Fibroblast of skin of left biceps (primary cell): ENCODE measurements around the gene TMEM247.

Experiments
- DNase-seq, 2 experiments: peaks; one replicate each; pipeline ENCODE4 v3.0.0-alpha.2; 2013; ENCODE audit warnings: low read depth in 2 of 2

The TMEM247 gene

DNA sequence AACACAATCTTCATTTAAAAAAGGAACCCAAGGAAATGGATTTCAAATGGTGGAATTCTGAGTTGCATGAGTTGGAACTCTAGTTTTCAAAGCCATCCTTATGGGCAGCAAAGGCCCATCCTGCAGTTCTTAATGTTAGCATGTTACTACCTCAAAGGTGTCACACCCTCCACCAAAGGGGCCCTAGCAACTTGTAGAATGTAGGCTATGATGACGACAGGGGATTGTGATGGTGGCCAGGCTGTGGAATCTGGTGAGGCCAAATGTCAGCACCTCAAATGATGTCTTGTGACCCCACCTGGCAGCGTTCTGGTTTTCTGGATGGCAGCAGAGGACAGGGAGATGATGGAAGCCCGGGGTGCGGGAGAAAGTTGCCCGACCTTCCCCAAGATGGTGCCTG is at the start of gene TMEM247:
Gene TMEM247 (plus strand): TSS at position 301 of the 400 bp plus-strand sequence.
- DNase-seq = no peak

DNA sequence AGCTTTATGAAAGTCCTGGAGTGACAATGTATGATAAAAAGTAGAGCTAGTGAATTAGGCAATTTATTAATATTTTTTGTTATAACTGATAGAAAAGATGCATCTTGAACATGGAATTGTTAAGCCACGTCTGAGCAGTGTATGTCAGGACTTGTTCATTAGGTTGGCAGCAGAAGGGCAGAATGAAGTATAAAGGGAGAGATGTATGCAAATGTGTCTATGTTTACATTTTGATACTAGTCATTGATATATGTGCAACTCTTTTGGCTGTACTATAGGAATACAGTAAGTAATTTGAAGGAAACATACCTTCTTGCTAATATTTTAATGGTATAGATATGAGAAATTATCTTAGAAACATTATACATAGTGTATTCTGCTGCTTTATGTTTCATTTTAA is 49.0 kb upstream of the TMEM247 start:
- DNase-seq = no peak

DNA sequence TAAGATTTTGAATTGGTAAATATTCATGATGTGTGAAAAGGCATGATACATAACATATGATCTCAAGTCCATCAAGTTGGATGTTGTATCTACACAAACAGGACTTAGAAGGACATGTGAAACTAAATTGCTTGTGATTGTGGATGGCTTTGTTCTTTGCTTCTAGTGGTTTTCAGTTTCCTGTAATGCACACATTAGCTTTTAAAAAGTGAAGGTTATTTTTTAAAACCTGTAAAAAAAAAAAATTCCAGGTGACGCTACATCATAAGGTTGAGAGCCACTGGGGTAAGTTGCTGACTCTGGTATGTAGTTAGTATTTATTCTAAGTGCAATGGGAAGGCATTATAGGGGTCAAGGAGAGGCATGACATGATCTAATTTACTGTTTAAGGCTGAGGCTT is 48.4 kb upstream of the TMEM247 start:
- DNase-seq = no peak

DNA sequence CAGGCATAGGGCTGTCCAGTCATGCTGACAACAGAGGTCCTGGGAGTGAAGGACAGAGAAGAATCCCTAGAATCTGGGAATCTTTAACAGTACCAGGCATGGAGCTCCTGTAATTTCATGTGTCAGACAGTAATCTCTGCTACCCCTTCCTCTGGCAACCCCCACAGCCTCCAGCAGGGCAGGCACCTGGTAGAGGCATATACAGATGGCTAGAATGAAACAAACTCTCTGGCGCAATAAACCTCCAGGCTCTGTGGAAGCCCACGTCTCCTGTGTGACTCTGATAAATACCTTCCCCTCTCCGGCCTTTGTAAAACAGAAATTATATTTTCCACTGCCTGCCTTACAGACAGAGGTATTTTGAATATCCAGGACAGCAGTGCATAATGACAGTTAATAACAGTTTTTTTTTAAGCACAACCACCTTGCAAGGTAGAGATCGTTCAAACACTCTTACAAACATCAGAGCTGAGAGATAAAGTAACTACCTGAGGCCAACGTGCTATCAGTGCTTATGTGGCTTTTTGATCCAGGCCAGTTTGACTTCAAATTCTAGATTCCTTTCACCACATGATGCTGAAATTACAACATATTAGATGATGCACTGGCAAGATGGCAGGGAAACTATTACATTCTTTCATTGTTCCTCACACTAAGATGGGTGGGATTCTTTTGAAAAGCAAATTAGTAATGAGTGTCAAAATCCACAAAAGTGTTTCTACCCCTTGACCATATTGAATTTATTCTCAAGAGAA is 47.7 kb upstream of the TMEM247 start:
- DNase-seq = no peak

DNA sequence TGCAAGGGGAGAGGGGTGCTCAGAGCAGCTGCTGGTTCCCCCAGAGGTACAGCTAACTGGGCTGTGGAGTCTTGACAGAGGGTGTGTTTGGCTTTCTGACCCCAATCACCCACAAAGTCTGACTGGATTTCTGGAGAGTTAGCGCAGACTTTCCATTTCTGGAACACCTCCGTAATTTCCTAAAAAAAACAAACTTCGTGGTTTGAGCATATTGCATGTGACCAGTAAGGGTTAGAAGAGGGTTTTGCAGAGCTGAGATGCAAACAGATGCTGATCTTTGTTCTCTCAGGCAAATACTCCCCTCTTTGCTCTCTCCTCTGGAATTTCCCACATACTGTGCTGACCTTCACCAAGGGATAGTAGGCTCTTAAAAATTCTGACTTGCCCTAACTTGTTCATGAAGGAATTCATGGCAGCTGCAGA is 44.5 kb upstream of the TMEM247 start:
- DNase-seq = no peak

DNA sequence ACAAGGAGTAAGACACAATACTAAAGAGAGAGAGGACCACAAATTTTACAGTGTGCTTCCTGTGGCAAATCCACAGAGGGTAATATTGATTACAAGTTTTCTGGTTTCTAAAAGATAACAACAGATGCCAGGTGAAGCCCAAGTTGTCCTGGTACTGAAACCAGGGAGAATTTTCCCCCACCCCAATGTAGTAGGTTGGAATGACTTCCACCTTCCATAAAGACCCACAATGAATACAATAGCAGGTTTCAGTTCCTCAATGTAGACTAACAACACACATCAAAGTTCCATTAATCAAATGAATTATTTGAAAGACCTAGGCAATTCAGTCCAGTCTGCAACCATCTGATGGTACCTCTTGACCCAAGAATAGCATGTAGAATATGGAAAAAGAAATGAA is 44.0 kb upstream of the TMEM247 start:
- DNase-seq = no peak

DNA sequence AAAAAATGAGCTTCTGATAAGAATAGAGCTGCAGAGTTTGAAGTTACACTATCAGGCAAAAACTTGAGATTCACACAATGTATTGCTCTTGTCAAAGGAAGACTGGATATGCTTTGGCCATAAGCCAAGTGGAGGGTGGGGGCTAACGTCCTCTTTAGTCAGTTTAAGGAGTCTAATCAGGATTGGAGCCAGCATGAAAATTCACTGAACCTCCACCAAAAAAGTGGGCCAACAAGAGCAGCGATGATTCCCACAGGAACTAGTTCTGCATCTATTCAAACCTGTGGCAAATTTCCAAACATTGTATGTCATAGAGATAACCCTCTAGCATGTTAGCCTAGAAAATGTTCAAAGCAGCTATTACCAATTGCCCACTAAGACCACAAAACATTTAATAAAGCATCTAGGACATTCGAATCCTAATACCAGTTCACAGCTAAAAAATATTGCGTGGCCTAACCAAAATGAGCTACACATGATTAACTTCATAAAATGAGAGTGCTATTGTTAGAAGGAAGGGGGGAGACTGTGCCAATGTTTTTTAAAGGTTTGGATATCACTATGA is 43.5 kb upstream of the TMEM247 start:
- DNase-seq = no peak

DNA sequence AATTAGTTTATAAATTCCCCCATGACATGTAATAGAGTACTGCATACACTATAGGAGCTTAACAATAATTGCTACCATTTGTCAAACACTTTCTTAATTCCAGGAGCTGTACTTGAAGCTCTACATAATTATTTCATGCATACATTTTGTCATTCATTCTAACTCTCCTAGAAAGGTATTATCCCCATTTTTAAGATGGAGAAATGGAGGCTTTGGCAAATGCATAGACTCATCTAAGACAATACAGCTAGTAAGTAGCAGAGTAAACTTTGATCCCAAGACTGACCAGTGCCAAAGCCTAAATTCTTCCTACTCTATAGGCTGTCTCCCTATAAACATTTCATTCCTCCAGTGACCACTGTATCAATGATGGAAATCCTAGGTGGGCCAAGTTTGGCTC is 42.6 kb upstream of the TMEM247 start:
- DNase-seq = no peak

DNA sequence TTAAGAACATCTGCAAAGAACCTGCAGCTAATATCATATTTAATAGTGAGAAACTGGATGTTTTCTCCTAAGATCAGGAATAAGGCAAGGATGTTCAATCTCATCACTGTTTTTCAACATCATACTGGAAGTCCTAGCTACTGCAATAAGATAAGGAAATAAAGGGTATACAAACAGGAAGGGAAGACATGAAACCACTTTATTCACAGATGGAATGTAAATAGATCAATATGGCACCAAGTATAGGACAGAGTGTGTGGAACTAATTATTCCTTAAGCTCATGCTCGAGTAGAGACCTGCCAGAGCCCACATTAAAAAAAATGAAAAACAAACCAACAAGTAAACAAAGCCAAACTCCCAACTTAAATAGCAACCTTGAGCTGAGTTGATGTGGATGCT is 41.3 kb upstream of the TMEM247 start:
- no peak for DNase-seq

DNA sequence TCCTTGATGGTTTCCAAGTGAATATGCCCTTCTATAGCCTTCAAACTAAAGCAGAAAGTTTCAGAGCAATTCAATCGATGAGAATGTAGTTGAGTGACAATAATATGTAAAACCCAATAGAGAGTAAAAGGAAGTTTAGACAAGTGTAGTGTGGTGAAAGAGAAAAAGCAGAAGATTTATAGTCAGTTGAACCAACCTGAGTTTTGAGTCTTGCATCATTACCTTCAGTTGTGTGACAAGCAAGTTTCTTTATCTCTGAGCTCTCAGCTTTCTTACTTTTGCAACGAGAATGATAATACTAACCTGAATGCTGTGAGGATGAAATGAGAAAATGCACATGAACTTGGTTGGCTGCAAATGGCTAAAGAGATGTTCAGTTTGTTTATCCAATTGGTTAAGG is 40.6 kb upstream of the TMEM247 start:
- DNase-seq = no peak

DNA sequence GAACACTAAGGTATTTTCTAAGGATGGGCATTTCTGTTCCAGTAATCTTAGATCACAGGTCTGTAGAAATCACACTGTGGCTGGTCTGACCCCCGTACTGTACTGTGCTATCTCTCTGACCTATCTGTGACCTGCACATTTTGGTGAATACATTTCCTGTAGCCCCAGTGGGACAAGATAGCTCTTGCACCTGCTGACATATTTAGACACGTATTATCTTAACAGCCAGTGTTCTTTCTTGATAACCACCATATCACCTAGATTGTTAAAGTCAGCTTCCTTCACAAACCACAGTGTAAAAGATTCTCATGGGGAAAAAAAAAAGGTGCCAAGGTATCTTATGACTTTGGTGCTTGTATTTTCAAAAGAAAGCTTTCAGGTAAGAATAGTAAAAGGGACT is 39.8 kb upstream of the TMEM247 start:
- no peak for DNase-seq

DNA sequence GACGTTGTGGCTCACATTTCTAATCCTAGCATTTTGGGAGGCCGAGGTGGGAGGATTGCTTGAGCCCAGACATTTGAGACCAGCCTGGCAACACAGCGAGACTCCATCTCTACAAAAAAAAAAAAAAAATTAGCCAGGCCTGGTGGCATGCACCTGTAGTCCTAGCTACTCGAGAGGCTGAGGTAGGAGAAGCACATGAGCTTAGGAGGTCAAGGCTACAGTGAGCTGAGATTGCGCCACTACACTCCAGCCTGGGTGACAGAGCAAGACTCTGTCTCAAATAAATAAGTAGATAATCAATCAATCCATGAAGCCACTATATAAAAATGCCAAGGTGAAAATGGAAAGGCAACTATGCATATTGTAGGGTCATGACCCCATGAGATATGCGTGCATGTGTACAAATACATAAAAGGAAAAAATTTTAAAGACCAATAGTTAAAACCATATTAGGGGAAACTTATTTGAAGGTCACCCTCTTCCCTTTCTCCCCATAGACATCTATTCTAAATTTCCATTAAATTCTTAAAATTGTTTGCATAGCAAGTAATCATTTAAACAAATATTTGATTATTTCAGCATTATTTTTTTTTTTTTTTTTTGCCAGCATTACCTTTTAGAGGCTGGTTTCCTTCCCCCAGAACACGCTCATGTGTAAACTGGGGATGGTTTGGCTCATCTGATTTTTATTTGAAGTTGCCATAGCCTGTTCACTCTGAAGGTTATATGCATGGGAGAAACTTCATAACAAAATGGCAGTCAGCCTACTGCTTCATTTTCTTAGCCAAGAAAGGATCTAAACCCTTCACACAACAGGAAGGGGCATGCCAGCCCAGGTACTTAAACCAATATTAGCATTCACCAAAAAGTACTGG is 37.3 kb upstream of the TMEM247 start:
- DNase-seq = no peak

DNA sequence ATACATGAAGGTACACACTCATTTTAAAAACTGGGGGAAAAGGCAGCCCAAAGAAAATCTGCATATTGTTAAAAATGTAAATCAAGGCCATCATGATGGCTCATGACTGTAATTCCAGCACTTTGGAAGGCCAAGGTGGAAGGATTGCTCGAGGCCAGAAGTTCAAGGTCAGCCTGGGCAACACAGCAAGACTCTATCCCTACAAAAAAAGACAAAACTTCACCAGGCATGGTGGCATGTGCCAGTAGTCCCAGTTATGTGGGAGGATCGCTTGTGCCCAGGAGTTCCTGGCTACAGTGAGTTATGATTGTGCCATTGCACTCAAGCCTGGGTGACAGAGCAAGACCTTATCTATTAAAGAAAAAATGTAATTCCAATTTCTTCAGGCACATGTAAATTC is 34.6 kb upstream of the TMEM247 start:
- DNase-seq = no peak

DNA sequence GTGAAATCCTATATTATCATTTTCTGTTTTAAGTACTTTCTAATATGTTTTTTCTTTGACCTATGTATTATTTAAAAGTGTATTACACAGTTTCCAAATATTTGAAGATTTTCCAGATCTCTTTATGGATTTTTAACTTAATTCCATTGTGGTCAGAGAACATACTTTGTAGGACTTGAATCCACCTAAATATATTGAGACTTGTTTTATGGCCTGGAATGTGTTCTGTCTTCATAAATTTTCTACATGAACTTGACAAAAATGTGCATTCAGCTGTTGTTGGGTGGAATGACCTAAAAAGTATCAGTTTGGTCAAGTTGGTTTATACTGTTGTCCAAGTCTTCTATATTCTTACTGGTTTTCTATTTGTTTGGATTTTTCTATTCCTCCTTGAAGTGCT is 33.8 kb upstream of the TMEM247 start:
- DNase-seq = peak in 1 of 2 experiments; percentile 29

DNA sequence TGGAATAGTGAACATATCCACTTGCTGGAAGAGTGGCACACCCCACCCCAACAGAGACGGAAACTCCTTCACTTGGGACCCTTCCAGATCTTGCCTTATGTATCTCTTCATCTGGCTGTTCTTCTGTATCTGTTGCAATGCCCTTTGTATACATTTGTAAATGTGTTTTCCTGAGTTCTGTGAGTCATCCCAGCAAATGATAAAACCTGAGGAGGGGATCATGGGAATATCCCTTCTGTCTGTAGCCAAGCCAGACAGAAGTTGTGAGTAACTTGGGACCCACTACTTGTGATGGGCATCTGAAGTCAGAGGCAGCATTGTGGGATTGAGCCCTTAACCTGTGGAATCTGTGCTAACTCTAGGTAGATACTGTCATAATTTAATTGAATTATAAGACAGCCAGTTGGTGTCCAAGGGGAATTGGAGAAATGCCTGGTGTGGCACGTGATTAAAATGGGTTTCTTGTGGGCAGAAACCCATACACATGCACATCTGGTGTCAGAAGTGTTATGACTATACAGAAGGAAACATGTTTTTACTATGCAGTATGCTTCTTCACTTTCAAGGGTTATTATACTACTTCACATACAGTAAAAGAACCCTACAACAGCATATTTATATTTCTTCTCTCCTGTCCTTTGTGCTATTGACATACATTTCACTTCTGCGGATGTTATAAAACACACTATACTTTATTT is 32.3 kb upstream of the TMEM247 start:
- DNase-seq = no peak

DNA sequence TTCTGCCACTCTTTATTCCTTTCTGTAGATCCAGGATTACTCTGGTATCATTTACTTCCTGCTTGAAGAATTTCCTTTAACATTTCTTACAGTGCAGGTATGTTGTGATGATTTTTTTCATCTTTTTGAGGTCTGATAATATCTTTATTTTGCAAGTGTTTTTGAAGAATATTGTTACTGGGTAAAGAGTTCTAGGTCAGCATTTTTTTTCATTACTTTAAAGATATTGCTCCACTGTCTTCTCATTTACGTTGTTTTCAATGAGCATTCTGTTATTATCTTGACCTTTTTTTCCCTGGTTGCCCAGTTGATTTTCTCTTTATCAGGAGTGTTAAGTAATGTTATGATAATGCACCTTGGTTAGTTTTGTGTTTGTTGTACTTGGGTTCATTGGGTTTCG is 31.7 kb upstream of the TMEM247 start:
- DNase-seq = no peak

DNA sequence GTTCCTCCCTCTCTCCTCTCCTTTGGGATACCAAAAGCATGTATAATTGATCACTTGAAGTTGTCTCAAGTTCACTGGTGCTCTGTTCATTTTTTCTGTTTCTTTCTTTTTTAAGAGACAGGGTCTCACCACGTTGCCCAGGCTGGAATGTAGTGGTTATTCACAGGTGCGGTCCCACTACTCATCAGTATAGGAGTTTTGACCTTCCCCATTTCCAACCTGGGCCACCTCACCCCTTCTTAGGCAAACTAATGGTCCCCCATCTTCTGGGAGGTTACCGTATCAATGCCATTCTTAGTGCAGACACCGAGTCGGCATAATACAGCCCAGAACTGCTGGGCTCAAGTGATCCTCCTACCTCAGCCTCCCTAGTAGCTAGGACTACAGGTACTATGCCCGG is 31.3 kb upstream of the TMEM247 start:
- no peak for DNase-seq

DNA sequence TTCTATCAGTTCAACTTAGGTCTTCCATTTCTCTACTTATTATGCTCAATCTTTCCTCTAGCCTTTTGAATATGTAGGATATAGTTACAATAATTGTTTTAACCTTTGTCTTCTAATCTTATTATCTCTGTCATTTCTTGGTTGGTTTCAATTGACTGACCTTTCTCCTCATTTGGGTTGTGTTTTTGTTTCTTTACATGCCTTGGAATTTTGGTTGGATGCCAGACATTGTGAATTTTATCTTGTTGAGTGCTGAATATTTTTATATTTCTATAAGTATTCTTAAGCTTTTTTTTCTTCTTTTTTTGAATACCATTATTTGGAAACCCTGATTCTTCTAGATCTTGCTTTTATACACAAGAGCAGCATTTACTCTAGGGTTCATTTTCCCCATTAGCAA is 30.7 kb upstream of the TMEM247 start:
- DNase-seq = no peak

DNA sequence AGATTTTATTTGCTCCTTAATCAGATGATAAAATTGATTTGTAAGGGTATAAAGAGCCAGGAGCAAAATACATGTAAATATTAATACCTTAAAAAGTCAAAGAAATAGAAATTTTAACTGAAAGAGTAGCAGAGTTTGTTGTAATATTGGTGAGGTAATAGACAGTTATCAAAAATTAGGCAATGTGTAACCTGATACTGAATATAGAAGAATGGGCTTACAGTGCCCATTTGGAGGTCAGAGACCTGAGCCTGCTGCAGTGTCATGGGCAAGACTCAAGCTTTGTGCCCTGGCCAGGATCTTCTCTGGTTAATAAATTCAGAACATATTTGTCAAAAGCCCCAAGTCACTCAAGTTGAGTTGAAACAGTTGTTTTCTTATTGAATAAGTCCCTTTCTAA is 29.7 kb upstream of the TMEM247 start:
- DNase-seq = no peak

DNA sequence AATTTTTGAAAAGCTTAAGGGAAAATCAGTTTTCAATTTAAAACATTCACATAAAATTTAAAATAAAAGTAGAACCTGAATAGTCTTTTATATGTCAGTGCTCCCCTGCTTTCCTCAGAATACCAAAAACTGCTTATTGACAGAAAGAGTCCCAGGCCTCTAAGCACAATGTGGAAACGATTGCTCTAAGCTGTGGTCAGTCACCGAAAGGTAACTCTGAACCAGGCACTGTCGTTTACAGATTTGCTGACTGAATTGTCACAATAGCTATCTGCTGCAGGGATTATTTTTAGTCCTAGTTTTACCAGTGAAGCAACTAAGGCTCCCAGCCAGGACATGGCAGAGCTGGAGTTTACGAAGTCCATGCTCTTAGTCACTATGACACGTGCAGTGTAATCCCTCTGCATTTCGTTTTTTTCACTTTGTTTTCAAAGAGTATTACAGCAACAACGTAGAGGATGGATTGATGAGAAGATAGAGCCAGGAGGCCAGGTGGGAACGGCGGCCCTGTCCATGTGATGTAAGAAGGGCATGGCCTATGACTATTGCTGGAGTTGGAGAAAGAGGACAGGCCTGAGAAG is 28.1 kb upstream of the TMEM247 start:
- DNase-seq = no peak

DNA sequence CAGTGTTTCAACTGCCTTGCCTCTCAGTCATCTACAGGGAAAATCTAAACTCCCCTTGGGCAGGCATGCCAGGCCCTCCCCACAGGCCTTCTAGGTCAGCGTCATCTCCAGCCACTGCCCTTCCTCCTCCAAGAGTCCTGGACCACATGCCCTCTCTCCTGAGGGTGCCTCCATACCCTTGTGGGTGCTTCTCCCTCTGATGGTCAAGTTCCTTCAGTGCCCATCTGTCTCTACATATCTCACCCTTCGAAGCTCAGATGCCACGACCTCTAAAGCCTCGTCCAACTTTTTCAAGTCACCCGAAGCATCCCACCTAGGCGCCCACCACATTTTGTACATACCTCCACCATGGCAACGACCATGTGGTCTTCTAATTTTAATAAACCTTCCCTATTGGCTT is 22.6 kb upstream of the TMEM247 start:
- DNase-seq = no peak
